ENCODE data around the gene SIRPB1.
"Not testable (repeated sequence)": the region's sequence is repeated elsewhere in the genome, so short reads cannot be mapped to it uniquely, and the experiment has no call there.

Gene SIRPB1

GRCh38 chr20:1635291-1635979, 15.6 kb upstream of the SIRPB1 start:
- DNase-seq, result no peak

- DNase-seq, result no peak
Observed at GRCh38 chr20:1633535-1633934, 13.7 kb upstream of the SIRPB1 start.

- DNase-seq, result no peak
Observed at GRCh38 chr20:1632178-1632577, 12.4 kb upstream of the SIRPB1 start.

- no peak for DNase-seq
Observed at GRCh38 chr20:1631309-1632151, 11.7 kb upstream of the SIRPB1 start.

GRCh38 chr20:1630186-1630585, 10.4 kb upstream of the SIRPB1 start:
- no peak for DNase-seq

- DNase-seq, result no peak
Observed at GRCh38 chr20:1629321-1629720, 9.5 kb upstream of the SIRPB1 start.

- no peak for DNase-seq
Observed at GRCh38 chr20:1628621-1629020, 8.8 kb upstream of the SIRPB1 start.

GRCh38 chr20:1627200-1627550, 7.4 kb upstream of the SIRPB1 start:
- no peak for DNase-seq

- DNase-seq, result no peak
Observed at GRCh38 chr20:1626528-1627199, 6.9 kb upstream of the SIRPB1 start.

GRCh38 chr20:1625083-1625690, 5.4 kb upstream of the SIRPB1 start:
- no peak for DNase-seq

- no peak for DNase-seq
Observed at GRCh38 chr20:1623501-1624205, 3.8 kb upstream of the SIRPB1 start.

GRCh38 chr20:1622450-1622849, 2.6 kb upstream of the SIRPB1 start:
- DNase-seq, result no peak

GRCh38 chr20:1621316-1621715, 1.5 kb upstream of the SIRPB1 start:
- DNase-seq, result no peak

- no peak for DNase-seq
Observed at GRCh38 chr20:1618954-1619540, 762 bp downstream of the SIRPB1 start.

GRCh38 chr20:1618479-1618878, 1.3 kb downstream of the SIRPB1 start:
- no peak for DNase-seq

GRCh38 chr20:1616858-1617434, 2.9 kb downstream of the SIRPB1 start:
- no peak for DNase-seq

- DNase-seq, result not testable (repeated sequence)
Observed at GRCh38 chr20:1610404-1610803, 9.4 kb downstream of the SIRPB1 start.

GRCh38 chr20:1608678-1609347, 11.0 kb downstream of the SIRPB1 start:
- DNase-seq, result not testable (repeated sequence)

- DNase-seq, result no peak
Observed at GRCh38 chr20:1600736-1601135, 19.1 kb downstream of the SIRPB1 start.

- DNase-seq, result no peak
Observed at GRCh38 chr20:1595333-1595732, 24.5 kb downstream of the SIRPB1 start.
